HPDE6-E6E7 (cell line): Measurements from ENCODE around the gene NKTR.

Experiments
- DNase-seq: peaks from one replicate; pipeline ENCODE4 v3.0.0; 2011; ENCODE audit warnings: missing footprints; ENCODE audit errors: extremely low spot score

Gene NKTR

DNA sequence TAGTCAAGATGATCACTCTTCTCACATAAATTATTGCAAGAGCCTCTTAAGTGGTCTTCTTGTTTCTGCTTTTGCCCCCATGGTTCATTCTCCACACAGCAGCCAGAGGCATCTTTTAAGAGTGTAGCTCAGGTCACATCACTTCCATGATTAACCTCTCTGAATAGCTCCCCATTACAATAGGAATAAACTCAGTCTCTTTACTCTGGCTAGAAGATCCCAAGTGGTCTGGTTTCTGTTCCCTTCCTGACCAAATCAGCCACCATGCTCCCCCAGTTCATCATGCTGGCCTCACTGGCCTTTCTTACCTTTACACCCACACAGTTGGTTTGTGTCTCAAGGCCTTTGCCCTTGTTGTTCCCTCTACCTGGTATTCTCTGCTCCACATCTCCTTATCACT lies 93.9 kb downstream of the NKTR start:
- DNase-seq, result no peak

DNA sequence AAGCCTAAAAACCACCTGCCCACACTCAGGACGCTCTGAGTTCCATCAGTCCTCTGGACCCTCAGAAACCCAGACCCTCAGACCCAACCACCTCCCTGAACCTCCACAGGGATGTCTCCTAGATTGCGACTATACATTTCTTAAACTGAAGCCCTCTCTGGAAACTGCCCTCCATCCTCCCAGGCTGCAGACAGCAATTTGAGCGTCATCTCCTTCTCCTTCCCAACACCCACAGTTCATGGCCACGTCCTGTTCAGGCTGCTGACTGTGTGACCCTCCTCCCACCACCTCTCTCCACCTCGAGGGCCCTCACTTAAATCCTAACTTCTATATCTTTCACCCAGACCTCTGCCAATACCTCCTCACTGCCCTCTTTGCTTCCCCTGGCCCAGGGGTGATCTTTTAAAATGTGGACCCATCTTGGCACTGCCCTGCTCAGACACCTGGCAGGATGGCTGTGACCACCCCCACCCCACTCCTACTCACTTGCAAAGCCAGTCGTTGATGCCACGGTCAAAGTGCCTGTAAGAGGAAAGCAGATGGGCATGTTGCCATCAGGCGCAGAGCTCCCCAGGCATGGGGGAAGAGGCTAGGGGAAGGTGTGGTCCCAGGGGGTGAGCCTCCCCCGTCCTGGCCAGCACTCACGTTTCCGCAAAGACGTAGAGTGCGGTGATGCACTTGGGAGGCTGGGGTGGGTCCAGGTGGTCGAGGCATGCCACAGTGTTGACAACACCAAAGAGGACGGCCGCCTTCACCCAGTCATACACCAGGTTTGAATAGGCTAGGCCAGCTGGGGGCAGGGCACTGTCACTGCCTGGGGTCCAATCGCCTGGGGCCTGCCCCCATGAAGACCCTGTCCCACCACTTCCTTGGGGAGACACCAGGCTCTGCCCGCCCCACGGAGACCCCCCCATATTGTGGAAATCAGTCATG lies 96.1 kb downstream of the NKTR start:
- no peak for DNase-seq

DNA sequence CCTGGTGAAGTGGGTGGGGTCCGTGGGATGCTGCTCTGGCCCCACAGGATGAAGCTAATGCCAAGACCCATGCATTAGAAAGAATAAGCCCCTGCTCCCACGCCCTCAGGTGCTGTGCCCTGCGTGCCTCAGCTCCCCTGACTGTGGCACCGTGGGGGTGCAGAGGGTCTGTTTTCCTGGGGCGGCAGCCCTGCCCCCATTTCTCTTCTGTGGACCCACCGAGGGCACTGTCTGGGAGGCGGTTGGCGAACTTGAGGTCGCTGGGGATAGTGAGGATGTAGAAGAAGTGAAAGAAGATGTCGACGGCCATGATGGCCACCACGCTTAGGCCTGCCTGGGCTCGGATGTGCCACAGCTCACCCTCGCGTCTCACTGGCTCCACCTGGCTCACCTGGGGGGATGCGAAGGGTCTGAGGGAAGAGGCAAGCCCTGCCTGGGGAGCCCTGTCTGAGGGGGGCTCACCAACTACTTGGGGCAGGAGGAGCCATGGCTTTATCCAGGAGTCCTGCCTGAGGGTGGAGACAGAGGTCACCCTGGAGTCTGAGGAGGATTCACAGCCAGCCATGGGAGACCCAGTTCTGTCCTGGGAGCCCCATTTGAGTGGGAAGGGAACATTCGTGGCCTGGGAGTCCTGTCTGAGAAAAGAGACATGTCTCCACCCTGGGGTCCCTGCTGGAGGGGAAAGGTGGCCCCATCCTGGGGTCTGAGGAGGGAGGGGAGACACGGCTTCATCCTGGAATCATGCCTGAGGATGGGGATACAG lies 97.0 kb downstream of the NKTR start:
- DNase-seq, result no peak
